MG63 (cell line): ENCODE measurements around the gene MALL. TPM values are rescaled to one million over a fixed set of nuclear protein-coding genes. Genes with fewer than 3 reads are reported as not detected.
"Not testable (repeated sequence)": the region's sequence is repeated elsewhere in the genome, so short reads cannot be mapped to it uniquely, and the experiment has no call there.

Experiments
- DNase-seq: peaks from one replicate; pipeline ENCODE4 v3.0.0-alpha.2; 2020
- H3K27me3 ChIP-seq: fragments of 250-450 bp; sonication (Bioruptor Pico); 2 replicates; pipeline ENCODE4 v1.5.1; 2020; ENCODE audit warnings: mild to moderate bottlenecking, moderate library complexity
- H3K36me3 ChIP-seq: fragments of 250-450 bp; sonication (Bioruptor Pico); 2 replicates; pipeline ENCODE4 v1.5.1; 2020; ENCODE audit warnings: mild to moderate bottlenecking, moderate library complexity
- H3K4me3 ChIP-seq: fragments of 250-450 bp; sonication (Bioruptor Pico); 2 replicates; pipeline ENCODE4 v1.5.1; 2020; ENCODE audit warnings: mild to moderate bottlenecking, moderate library complexity
- H3K9me3 ChIP-seq: fragments of 250-450 bp; sonication (Bioruptor Pico); 2 replicates; pipeline ENCODE4 v1.5.1; 2020; ENCODE audit warnings: mild to moderate bottlenecking, moderate library complexity
- total RNA-seq: library from RNA; depleted of rRNA; stranded (reverse); fragments of >200 nt; shearing (Covaris generic); gene quantifications from 2 replicates; pipeline ENCODE4 v1.2.3, GENCODE V29; 2014; ENCODE audit warnings: low replicate concordance

Gene MALL
- total RNA-seq, 1 experiment from 2014 or later, result not detected

DNA sequence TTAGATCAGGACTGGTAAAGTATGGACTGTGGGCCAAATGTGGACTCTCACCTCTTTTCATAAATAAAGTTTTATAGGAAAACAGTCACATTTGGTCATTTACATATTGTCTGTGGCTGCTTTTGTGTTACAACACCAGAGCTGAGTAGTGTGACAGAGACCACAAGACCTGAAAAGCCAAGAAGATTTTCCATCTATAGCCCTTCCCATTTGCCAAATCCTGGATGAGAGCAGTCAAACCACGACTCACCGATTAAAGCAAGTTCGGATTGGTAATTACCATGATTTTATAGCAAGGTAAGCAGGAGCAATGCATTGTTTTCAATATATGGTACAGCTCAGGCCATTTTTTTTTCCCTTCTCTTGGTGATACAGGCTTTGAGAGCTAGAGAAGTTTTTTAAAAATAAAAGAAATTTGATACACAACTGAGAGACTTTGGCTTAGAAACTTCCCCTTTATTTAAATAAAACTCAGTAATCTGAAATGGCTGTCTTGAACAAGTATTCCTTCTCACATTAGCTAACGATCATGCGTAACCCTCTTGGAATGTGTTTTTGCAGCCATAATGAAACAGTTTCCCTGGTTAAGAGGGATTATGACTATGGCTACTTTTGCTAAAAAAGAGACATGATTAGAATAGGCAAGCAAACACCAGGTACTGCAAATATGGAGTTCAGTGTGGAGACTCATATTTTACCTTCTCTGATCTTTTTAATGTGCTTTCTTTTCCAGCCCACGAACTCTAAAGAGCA lies 9.5 kb upstream of the MALL start:
- no peaks in the 10 kb centered on the region for H3K27me3 ChIP-seq
- DNase-seq, result no peak
- no peaks in the 10 kb centered on the region for H3K36me3 ChIP-seq
- no peaks in the 10 kb centered on the region for H3K9me3 ChIP-seq
- no peak overlapping the region for H3K4me3 ChIP-seq

GRCh38 chr2:110124038-110124825 lies 8.6 kb upstream of the MALL start:
- no peak overlapping the region for H3K4me3 ChIP-seq
- no peaks in the 10 kb centered on the region for H3K27me3 ChIP-seq
- no peaks in the 10 kb centered on the region for H3K36me3 ChIP-seq
- DNase-seq, result no peak
- H3K9me3 ChIP-seq, result no peaks in the 10 kb centered on the region

DNA sequence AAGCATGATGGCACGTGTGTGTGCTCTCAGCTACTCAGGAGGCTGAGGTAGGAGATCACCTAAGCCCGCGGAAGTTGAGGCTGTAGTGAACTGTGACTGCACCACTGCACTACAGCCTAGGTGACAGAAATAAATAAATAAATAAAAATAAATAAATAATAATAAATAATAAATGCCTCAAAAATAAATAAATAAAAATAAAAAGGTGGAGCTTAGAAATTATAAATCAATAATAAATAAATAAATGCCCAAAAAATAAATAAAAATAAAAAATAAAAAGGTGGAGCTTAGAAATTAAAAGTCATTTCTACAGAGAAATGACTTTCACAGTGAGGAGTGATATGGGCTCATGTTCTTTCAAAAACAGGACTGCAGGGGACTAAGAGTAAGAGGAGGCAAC lies 6.0 kb upstream of the MALL start:
- Histone ChIP-seq H3K9me3 (no peaks in the 10 kb centered on the region), H3K27me3 (no peaks in the 10 kb centered on the region)
- no peak for DNase-seq

GRCh38 chr2:110121052-110121334 lies 5.4 kb upstream of the MALL start:
- Histone ChIP-seq H3K4me3 (no peak overlapping the region), H3K36me3 (no peaks in the 10 kb centered on the region), H3K27me3 (no peaks in the 10 kb centered on the region), H3K9me3 (no peaks in the 10 kb centered on the region)
- DNase-seq, result no peak

More for the DNA sequence above, 6.0 kb upstream of the MALL start:
- Histone ChIP-seq H3K36me3 (no peaks in the 10 kb centered on the region), H3K4me3 (no peak overlapping the region)

DNA sequence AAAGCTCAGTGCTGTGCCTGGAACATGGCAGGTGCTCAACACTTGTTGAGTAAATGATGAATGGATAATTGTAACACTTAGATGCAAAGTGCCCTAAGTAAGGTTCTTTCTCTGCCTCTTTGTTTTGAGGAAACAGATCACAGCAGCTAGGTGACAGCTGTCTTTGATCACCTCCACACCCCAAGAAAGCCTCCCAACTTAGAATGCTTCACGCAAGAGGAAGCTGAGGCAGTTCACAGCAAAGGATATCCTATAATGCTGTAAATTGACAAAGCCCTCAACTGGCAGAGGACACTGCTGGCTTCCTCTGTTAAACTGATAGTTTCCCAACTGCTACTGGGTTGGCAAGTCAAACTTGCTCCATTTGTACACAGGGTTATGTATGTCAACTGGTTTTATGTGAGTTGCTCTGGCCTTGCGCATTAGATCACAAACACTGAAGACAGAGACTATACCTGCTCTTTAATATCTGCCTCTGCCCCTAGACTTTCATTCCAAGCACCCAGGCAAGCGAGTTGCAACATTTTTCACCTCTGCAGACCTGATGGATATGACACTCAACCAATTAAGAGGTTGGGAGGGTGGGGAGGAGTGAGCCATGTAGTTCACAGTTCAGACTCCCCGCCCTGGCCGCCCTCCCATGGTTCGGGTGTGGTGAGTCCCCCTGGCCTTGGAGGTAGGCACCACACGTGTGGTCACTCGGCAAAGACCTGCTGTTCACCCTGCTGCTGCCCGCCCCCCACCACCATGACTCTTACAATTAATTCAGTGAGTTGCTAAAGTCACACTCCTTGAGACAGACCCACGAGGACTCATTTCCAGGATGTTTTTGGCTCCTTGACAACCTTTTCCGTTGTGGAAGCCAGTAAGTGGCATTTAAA lies 4.8 kb upstream of the MALL start:
- Histone ChIP-seq H3K4me3 (no peak overlapping the region), H3K36me3 (no peaks in the 10 kb centered on the region), H3K27me3 (no peaks in the 10 kb centered on the region), H3K9me3 (no peaks in the 10 kb centered on the region)
- DNase-seq, result no peak

- Histone ChIP-seq H3K36me3 (no peaks in the 10 kb centered on the region), H3K4me3 (no peak overlapping the region), H3K9me3 (no peaks in the 10 kb centered on the region), H3K27me3 (no peaks in the 10 kb centered on the region)
- peak; percentile 79 for DNase-seq
Measured at GRCh38 chr2:110116033-110116710, 550 bp upstream of the MALL start.

GRCh38 chr2:110114831-110115255 lies 779 bp downstream of the MALL start:
- Histone ChIP-seq H3K27me3 (no peaks in the 10 kb centered on the region), H3K36me3 (no peaks in the 10 kb centered on the region), H3K4me3 (no peak overlapping the region), H3K9me3 (no peaks in the 10 kb centered on the region)
- no peak for DNase-seq

DNA sequence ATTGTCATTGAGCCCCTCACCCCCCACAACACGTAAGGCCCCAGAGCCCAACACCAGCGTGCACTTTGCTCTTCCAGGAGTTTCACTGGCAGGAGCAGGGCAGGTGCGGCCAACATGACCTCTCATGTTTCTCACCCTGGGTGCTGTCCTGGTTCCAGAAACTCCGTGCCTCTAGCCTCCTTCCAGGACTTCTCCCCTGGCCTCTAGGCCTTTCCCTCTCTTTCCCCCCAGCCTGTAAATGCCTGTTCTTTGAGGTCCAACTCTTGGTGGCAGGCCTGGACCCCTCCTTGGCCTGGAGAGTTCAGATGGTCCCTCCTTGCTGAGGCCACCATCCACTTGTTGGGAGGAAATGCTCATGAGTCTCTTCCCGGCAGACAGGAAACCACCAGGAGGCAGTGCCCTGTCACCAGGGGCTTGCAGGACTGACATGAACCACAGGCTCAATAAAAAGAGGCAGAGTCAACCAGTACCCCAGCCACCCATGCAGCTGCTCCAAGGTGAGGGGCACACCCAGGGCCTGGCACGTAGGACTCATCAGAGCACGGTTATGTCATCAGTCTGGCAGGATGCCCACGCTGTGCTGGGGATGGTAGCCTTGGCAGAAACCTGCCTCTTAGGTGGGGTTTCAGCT lies 1.5 kb downstream of the MALL start:
- Histone ChIP-seq H3K9me3 (no peaks in the 10 kb centered on the region), H3K36me3 (no peaks in the 10 kb centered on the region), H3K27me3 (no peaks in the 10 kb centered on the region), H3K4me3 (no peak overlapping the region)
- peak; percentile 26 for DNase-seq

DNA sequence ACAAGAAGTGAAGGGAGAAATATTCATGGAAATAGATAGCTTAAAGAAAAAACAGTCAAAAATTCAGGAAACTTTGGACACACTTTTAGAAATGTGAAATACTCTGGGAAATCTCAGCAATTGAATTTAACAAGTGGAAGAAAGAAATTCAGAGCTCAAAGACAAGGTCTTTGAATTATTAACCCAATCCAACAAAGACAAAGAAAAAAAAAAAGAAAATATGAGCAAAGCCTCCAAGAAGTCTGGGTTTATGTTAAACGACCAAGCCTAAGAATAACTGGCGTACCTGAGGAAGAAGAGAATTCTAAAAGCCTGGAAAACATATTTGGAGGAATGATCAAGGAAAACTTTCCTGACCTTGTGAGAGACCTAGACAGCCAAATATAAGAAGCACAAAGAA lies 7.3 kb downstream of the MALL start:
- not testable (repeated sequence) for DNase-seq, H3K36me3 ChIP-seq, H3K27me3 ChIP-seq, H3K9me3 ChIP-seq, H3K4me3 ChIP-seq

GRCh38 chr2:110107092-110108079 lies 8.2 kb downstream of the MALL start:
- Histone ChIP-seq H3K27me3 (no peaks in the 10 kb centered on the region), H3K9me3 (no peaks in the 10 kb centered on the region), H3K4me3 (no peak overlapping the region), H3K36me3 (no peaks in the 10 kb centered on the region)
- no peak for DNase-seq

GRCh38 chr2:110106642-110107041 lies 9.0 kb downstream of the MALL start:
- H3K36me3 ChIP-seq, result no peaks in the 10 kb centered on the region
- no peaks in the 10 kb centered on the region for H3K27me3 ChIP-seq
- H3K4me3 ChIP-seq, result no peak overlapping the region
- H3K9me3 ChIP-seq, result no peaks in the 10 kb centered on the region
- DNase-seq, result peak; percentile 41

GRCh38 chr2:110105608-110106467 lies 9.8 kb downstream of the MALL start:
- Histone ChIP-seq H3K9me3 (no peaks in the 10 kb centered on the region), H3K36me3 (no peaks in the 10 kb centered on the region), H3K4me3 (no peak overlapping the region), H3K27me3 (no peaks in the 10 kb centered on the region)
- peak; percentile 57 for DNase-seq

GRCh38 chr2:110105183-110105582 lies 10.4 kb downstream of the MALL start:
- no peaks in the 10 kb centered on the region for H3K9me3 ChIP-seq
- DNase-seq, result no peak
- no peaks in the 10 kb centered on the region for H3K36me3 ChIP-seq
- H3K4me3 ChIP-seq, result no peak overlapping the region
- no peaks in the 10 kb centered on the region for H3K27me3 ChIP-seq

DNA sequence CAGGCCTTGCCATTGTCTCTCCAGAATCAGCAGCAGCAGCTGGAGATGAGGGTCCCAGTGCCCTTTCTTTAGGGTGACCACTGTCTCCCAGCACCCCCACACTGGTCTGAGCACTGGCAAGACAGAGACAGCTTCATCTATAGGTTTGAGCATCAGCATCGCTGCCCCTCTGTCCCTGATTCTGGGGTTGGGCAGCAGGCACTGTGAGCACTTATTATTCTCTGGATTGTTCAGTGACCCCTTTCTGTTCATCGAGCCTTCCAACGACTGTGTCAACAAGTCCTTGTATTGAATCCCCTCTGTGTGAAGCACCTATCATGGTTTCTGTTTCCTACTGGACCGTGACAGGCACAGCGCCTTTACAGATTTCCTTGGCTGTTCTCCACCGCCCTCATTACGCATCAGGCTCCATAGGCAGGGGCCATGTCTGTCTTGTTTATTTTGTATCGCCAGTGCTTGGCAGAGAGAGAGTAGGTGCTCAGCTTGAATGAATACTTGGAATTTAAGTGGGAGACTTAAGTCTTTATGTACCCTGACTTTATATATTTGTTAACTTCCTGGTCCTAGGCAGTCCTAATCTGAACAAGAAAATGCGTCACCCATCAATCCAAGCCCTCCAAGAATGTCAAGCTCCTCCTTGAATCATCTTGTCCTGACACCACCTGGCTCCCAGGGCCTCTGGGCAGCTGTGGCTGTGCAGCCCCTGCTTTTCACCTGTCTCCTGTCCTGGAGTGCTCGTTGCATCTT lies 11.4 kb downstream of the MALL start:
- H3K4me3 ChIP-seq, result no peak overlapping the region
- H3K9me3 ChIP-seq, result no peaks in the 10 kb centered on the region
- H3K36me3 ChIP-seq, result no peaks in the 10 kb centered on the region
- H3K27me3 ChIP-seq, result no peaks in the 10 kb centered on the region
- DNase-seq, result peak; percentile 33
